CD4-positive, alpha-beta T cell (primary cell): ENCODE measurements around the gene SCRN1. TPM values are rescaled to one million over a fixed set of nuclear protein-coding genes. Genes with fewer than 3 reads are reported as not detected.
A peak's percentile ranks its signal among the peaks of the same experiment; 100 is the strongest.

ENCODE experiments used
- ATAC-seq: fragments of 200-7000 bp; cut with Tn5 transposase; one replicate; pipeline ENCODE4 v1.10.0; 2022; ENCODE audit warnings: mild to moderate bottlenecking; ENCODE audit not compliant: poor library complexity
- CTCF ChIA-PET: fragments of 350-600 bp; sonication (Branson Sonifier 250); formaldehyde crosslinking; loops from one replicate; lab custom pipeline; 2021; ENCODE audit warnings: antibody characterized with exemption, inconsistent platforms; lab: Charles Lee
- POLR2A ChIA-PET: fragments of 350-600 bp; sonication (Branson Sonifier 250); formaldehyde crosslinking; loops from one replicate; lab custom pipeline; 2021; ENCODE audit warnings: antibody characterized with exemption, inconsistent platforms; lab: Charles Lee
- DNase-seq, 14 experiments: peaks; one replicate each; pipeline ENCODE4 v3.0.0-alpha.2; 2013 to 2020; ENCODE audit warnings: mixed read lengths in 2 of 14
- H3K27ac ChIP-seq, 2 donors: one replicate each; pipeline versions ENCODE4 v1.5.1 to v1.7.0; 2013; ENCODE audit warnings: low read length in 2 of 2, low read depth in 1 of 2, mild to moderate bottlenecking in 1 of 2
- H3K27me3 ChIP-seq, 2 experiments: 1 replicate in 1 of 2; 2 replicates in 1 of 2; pipeline versions ENCODE4 v1.6.1 to v1.7.0; 2013; ENCODE audit warnings: low read length in 2 of 2, control low read depth in 1 of 2, mild to moderate bottlenecking in 1 of 2, moderate library complexity in 1 of 2; ENCODE audit not compliant: insufficient read depth in 2 of 2, control insufficient read depth in 1 of 2
- H3K36me3 ChIP-seq: one replicate; pipeline ENCODE4 v1.6.1; 2013; ENCODE audit warnings: low read length, control low read depth; ENCODE audit not compliant: insufficient read depth
- H3K4me1 ChIP-seq: one replicate; pipeline ENCODE4 v1.6.1; 2013; ENCODE audit warnings: low read length, control low read depth; ENCODE audit not compliant: insufficient read depth
- H3K4me3 ChIP-seq: one replicate; pipeline ENCODE4 v1.5.1; 2013; ENCODE audit warnings: mild to moderate bottlenecking, low read length, moderate library complexity
- H3K9me3 ChIP-seq, 2 experiments: 1 replicate in 1 of 2; 2 replicates in 1 of 2; pipeline versions ENCODE4 v1.6.1 to v1.7.0; 2013; ENCODE audit warnings: low read length in 2 of 2, mild to moderate bottlenecking in 2 of 2, control low read depth in 1 of 2, moderate library complexity in 1 of 2; ENCODE audit not compliant: control insufficient read depth in 1 of 2, insufficient read depth in 1 of 2
- H3K27ac Mint-ChIP-seq: one replicate; pipeline ENCODE4 v1.8.0; 2020; ENCODE audit warnings: mixed read lengths
- H3K27me3 Mint-ChIP-seq: one replicate; pipeline ENCODE4 v1.8.0; 2021; ENCODE audit warnings: mixed read lengths
- H3K36me3 Mint-ChIP-seq: one replicate; pipeline ENCODE4 v1.8.0; 2021; ENCODE audit warnings: low read depth, mixed read lengths
- H3K4me1 Mint-ChIP-seq: one replicate; pipeline ENCODE4 v1.8.0; 2021; ENCODE audit warnings: low read depth, mixed read lengths
- H3K4me3 Mint-ChIP-seq: one replicate; pipeline ENCODE4 v1.8.0; 2020; ENCODE audit warnings: mild to moderate bottlenecking, mixed read lengths
- H3K9me3 Mint-ChIP-seq: one replicate; pipeline ENCODE4 v1.8.0; 2020; ENCODE audit warnings: mixed read lengths
- intact Hi-C, 2 experiments: fragments of 100-400 bp; cut with DNase I in 1 of 2; cut with micrococcal nuclease in 1 of 2; formaldehyde crosslinking; loops; one replicate each; pipeline versions ENCODE4 v1.15.1 to v1.9.0; 2023 to 2025; cut with DNase I, micrococcal nuclease
- polyA plus RNA-seq, 2 donors: library from polyadenylated mRNA; unstranded; fragments of 120-200 nt; gene quantifications; one replicate each; pipeline ENCODE4 v1.2.1, GENCODE V29; 2013
- total RNA-seq, 174 experiments: library from RNA in 2 of 174; stranded (reverse) in 2 of 174; gene quantifications; one replicate each; pipeline ENCODE4 v1.2.3 and lab custom pipeline; 2021 to 2026
- TF ChIP-seq, protein P1 (sequence below): fragments of 200-600 bp; IDR thresholded peaks from one replicate; pipeline ENCODE4 v1.8.0; 2022; ENCODE audit warnings: antibody characterized with exemption, mild to moderate bottlenecking

The SCRN1 gene, protein sequence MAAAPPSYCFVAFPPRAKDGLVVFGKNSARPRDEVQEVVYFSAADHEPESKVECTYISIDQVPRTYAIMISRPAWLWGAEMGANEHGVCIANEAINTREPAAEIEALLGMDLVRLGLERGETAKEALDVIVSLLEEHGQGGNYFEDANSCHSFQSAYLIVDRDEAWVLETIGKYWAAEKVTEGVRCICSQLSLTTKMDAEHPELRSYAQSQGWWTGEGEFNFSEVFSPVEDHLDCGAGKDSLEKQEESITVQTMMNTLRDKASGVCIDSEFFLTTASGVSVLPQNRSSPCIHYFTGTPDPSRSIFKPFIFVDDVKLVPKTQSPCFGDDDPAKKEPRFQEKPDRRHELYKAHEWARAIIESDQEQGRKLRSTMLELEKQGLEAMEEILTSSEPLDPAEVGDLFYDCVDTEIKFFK
- total RNA-seq = 1 to 10 TPM; 2.4 to 3.2 TPM
- 3.9 TPM for polyA plus RNA-seq (2013, experiment 1 of 2)
- 3.7 TPM for polyA plus RNA-seq (2013, experiment 2 of 2)
- 1.2 to 14.1 (median 6.6) reads per million in 172 experiments for total RNA-seq (lab: John Stamatoyannopoulos, UW)

DNA sequence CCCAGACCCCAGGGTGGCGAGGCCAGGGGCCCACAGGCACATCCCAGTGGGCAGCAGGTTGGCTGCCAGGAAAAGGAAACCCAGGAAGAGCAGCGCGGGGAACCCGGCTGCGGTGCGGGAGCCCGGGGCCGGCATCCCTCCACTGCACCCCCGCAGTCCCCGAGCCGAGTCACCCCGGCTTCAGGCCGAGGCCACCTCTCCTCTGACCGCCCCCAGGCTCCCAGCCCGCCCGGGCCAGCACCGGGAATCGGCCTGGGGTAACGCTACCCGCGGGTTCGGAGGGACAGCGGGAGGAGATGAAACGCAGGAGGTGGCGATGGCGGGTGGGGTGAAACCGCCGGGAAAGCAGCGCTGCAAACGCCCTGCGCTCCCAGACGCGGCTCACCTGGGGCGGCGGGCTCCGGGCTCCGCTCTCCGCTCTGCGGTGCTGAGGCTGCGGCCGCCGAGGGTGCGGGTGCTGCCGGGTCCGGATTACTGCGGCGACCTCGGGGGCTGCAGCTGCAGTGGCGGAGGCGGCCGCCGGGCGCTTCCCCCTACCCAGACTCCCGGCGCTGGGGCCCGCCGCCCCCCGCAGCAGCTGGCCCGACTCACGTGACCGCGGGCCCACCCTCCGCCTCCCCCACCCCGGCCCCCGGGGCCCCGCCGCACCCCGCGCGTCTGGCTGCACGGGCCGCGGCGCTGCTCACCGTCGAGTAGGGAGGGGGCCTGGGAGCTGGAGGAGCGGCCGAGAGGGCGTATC is at the start of gene SCRN1:
Gene SCRN1, minus strand, starts transcription at position 545 of the 739 bp plus-strand sequence. CDS start 20,734 bp downstream, outside the sequence.
- H3K27me3 Mint-ChIP-seq = peaks cover 56% of the 10 kb centered on the region
- no peaks in the 10 kb centered on the region for H3K36me3 Mint-ChIP-seq
- H3K9me3 Mint-ChIP-seq = no peaks in the 10 kb centered on the region
- intact Hi-C loops = no loop called here
- DNase-seq (peak in 8 of 14 experiments; percentile 3 to 44 (median 20)), ATAC-seq (peak; percentile 61)
- no peak within 1 kb of the TSS for H3K27ac ChIP-seq
- ChIA-PET POLR2A (interaction anchor here (1.4 kb wide), 1 partner anchor 38 kb away, joined by 7 read pairs; the partner anchor contains the start of gene FKBP14), CTCF (no interaction called here)
- H3K4me3 ChIP-seq = peak within 1 kb of the TSS; percentile 59
- H3K36me3 ChIP-seq = no peaks in the 10 kb centered on the region
- peaks cover 14 to 19% of the 10 kb centered on the region in 2 experiments for H3K9me3 ChIP-seq
- TF ChIP-seq, protein P1, sequence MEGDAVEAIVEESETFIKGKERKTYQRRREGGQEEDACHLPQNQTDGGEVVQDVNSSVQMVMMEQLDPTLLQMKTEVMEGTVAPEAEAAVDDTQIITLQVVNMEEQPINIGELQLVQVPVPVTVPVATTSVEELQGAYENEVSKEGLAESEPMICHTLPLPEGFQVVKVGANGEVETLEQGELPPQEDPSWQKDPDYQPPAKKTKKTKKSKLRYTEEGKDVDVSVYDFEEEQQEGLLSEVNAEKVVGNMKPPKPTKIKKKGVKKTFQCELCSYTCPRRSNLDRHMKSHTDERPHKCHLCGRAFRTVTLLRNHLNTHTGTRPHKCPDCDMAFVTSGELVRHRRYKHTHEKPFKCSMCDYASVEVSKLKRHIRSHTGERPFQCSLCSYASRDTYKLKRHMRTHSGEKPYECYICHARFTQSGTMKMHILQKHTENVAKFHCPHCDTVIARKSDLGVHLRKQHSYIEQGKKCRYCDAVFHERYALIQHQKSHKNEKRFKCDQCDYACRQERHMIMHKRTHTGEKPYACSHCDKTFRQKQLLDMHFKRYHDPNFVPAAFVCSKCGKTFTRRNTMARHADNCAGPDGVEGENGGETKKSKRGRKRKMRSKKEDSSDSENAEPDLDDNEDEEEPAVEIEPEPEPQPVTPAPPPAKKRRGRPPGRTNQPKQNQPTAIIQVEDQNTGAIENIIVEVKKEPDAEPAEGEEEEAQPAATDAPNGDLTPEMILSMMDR = no peak
- H3K4me3 Mint-ChIP-seq = peak within 1 kb of the TSS; percentile 90
- peak within 1 kb of the TSS; percentile 50 for H3K27ac Mint-ChIP-seq
- peaks cover 9% of the 10 kb centered on the region for H3K4me1 ChIP-seq
- H3K27me3 ChIP-seq = peaks cover 23 to 32% of the 10 kb centered on the region in 2 experiments
- peaks cover 8% of the 10 kb centered on the region for H3K4me1 Mint-ChIP-seq

DNA sequence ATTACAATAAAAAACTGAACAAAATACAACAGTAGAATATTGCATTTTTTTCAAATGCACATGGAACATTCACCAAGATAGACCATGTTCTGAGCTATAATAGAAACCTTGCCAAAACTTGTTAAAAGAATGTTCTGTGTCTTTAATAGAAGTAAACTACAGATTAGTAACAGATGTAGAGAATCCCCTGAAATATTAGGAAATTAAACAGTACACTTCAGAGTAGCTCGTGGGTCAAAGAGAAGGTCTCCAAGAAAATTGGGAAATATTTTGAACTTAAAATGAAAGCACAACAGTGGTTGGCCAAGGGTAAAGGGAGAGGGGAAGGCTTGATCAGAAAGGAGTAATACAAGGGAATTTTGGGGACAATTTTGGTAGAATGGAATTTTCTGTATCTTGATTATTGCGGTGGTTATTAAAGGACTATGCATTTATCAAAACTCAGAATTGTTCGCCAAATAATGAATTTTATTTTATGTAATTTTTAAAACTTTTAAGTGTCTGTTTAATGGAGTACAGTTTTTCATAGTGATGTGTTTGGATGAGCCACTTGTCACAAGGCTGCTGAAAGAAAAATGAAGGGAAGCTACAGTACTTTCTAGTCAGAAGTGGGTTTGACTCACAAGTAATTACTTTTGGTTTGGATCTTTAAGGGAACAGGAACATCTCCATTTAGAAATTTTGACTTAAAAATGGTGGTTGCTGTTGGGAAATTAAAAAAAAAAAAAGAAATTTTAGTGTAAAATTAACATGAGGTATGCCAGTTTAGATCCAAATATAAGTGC is 48.8 kb upstream of the SCRN1 start:
- TF ChIP-seq, protein P1 = no peak
- no peaks in the 10 kb centered on the region for H3K27me3 Mint-ChIP-seq
- Histone ChIP-seq H3K27ac (no peak overlapping the region), H3K4me1 (no peaks in the 10 kb centered on the region), H3K9me3 (no peaks in the 10 kb centered on the region), H3K4me3 (no peak overlapping the region), H3K27me3 (no peaks in the 10 kb centered on the region), H3K36me3 (no peaks in the 10 kb centered on the region)
- DNase-seq = no peak
- H3K36me3 Mint-ChIP-seq = no peaks in the 10 kb centered on the region
- no peak overlapping the region for H3K27ac Mint-ChIP-seq
- no peak overlapping the region for H3K4me3 Mint-ChIP-seq
- no peak for ATAC-seq
- POLR2A ChIA-PET = interaction anchor here (4.6 kb wide), 1 partner anchor 10 kb away, joined by 21 read pairs; the partner anchor contains the start of gene PLEKHA8
- intact Hi-C loops = loop anchor here in 1 of 2 experiments (10.0 kb wide), 1 partner anchor 736 kb away; the partner anchor contains the start of gene MINDY4
- CTCF ChIA-PET = no interaction called here
- peaks cover 43% of the 10 kb centered on the region for H3K4me1 Mint-ChIP-seq
- no peaks in the 10 kb centered on the region for H3K9me3 Mint-ChIP-seq

DNA sequence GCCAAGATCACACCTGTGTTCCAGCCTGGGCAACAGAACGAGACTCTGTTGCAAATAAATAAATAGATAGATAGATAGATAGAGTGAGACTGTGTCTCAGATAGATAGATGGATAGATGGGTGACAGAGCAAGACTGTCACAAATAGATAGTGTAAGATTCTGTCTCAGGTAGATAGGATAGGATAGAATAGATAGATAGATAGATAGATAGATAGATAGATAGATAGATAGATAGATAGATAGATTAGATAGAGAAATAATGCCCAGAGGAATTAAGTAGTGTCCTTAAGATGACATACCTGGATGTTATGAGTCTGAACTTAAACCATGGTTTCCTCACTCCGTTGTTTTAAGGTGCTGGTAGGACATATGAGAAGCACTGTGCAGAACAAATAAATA is 46.6 kb upstream of the SCRN1 start:
- ATAC-seq (no peak), DNase-seq (no peak)
- Histone ChIP-seq H3K36me3 (no peaks in the 10 kb centered on the region), H3K27ac (no peak overlapping the region), H3K4me3 (no peak overlapping the region), H3K4me1 (no peaks in the 10 kb centered on the region), H3K27me3 (no peaks in the 10 kb centered on the region), H3K9me3 (no peaks in the 10 kb centered on the region)
- intact Hi-C loops = loop anchor here in 1 of 2 experiments (10.0 kb wide), 1 partner anchor 739 kb away; the partner anchor contains the start of gene MINDY4
- Mint-ChIP-seq H3K4me1 (peaks cover 32% of the 10 kb centered on the region), H3K27me3 (no peaks in the 10 kb centered on the region), H3K4me3 (no peak overlapping the region), H3K36me3 (no peaks in the 10 kb centered on the region), H3K27ac (no peak overlapping the region), H3K9me3 (no peaks in the 10 kb centered on the region)
- POLR2A ChIA-PET = interaction anchor here (1.4 to 2.2 kb wide), 2 partner anchors 8 to 10 kb away, joined by 4 read pairs; partner anchors contain the start of genes FKBP14 and PLEKHA8
- TF ChIP-seq, protein P1 = no peak
- CTCF ChIA-PET = no interaction called here
